Measurements from ENCODE around the gene DNMT1.

Gene DNMT1

GRCh38 chr19:10141479-10141878 is 53.3 kb downstream of the DNMT1 start:
- no peak for DNase-seq (ENCODE audit: low read depth)

DNA sequence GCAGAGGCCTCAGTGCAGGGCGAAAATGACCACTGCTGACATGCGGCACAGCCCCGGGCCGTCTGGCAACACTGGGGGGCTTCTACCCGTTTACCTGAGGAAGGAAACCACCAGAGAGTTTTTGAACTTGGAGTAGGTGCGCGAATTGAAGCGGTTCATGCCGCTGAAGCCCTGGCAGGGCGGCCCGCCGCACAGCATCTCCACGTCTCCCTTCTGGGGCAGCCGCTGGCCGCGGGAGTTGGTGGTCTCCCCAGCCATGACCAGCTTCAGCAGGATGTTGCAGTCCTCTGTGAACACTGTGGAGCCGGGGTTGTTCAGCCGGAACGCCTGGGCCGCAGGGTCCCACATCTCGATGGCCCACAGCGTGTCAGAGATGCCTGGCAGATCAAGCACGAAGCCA is 54.8 kb downstream of the DNMT1 start:
- no peak for DNase-seq (ENCODE audit: low read depth)

GRCh38 chr19:10138879-10139795 is 55.6 kb downstream of the DNMT1 start:
- no peak for DNase-seq (ENCODE audit: low read depth)

DNA sequence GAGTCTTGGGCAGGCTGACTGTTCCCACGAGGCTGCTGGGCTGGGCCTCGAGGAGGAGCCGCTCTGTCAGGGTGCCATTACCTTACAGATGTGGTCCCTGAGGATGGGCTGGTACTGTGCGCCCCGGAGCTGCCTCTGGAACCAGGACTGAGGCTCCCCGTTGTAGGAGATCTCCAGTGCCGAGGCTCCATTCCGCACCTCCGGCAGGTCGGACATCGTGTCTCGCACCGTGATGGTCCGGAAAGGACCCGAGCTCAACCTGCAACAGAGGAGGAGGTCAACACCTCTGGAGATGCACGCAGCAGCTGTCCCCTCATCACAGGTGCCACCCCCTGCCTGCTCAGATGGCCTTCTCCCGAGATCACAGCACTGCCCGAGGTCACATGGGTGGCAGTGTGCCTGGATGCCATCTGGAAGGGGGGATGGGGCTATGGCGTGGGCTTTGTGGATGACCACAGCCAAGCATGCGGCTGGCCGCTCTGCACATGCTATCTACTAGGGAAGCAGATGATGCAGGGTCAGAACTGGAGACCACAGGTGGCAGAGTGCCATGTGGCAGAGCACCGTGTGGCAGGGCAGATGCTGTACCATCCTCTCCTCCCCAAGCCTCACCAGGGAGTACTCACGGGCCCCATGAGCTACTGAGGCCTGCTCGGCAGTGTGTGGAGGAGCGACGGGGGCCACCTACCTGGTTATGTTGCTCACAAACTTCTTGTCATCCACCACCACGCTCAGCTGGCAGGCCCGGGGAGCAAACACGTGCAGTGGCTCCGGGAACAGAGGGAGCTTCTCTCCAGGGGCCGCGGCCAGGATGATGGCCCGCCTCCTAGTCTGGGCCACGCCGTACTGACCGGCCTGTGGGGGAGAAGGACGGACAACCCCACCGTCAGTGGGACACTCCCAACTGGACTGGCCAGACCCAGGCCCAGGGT is 56.7 kb downstream of the DNMT1 start:
- DNase-seq (ENCODE audit: low read depth) = no peak

- no peak for DNase-seq (ENCODE audit: low read depth)
Measured at GRCh38 chr19:10136936-10137335, 57.8 kb downstream of the DNMT1 start.

- no peak for DNase-seq (ENCODE audit: low read depth)
Measured at GRCh38 chr19:10135551-10136334, 59.0 kb downstream of the DNMT1 start.

DNA sequence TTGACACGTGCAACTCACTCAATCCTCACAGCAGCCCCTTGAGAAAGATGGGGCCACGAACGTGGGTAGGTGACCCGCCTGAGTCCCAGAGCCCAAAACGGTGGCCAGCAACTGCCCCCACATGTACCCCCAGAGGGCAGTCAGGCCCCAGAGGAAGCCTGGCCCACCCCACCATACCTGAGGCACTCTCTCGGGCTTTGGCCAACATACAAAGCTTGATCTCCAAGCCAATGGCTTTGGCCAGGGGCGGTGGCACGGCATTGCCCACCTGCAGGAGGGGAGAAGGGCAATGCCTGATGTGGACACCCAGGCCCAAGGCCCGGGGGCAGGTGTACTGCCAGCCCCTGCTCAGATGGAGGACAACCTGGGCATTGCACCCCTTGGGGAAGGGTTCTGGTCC is 60.7 kb downstream of the DNMT1 start:
- no peak for DNase-seq (ENCODE audit: low read depth)

GRCh38 chr19:10133596-10133995 is 61.2 kb downstream of the DNMT1 start:
- DNase-seq (ENCODE audit: low read depth) = no peak

GRCh38 chr19:10132905-10133304 is 61.8 kb downstream of the DNMT1 start:
- DNase-seq (ENCODE audit: low read depth) = no peak

GRCh38 chr19:10126213-10126639 is 68.5 kb downstream of the DNMT1 start:
- DNase-seq (ENCODE audit: low read depth) = no peak

DNA sequence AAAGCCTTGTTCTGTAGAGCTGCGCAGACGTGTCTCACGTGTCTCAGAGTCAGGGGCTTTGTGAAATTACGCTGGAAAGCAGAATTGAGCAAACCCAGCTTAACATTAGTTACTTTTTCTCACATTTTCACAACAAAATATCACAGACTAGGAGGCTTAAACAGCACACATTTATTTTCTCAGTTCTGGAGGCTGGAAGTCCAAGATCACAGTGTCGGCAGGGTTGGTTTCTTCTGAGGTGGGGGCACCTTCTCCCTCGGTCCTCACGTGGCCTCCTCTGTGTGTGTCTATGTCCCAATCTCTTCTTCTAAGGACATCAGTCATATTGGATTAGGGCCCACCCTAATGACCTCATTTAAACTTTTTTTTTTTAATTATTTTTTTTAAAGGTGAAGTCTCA is 70.3 kb downstream of the DNMT1 start:
- no peak for DNase-seq (ENCODE audit: low read depth)

DNA sequence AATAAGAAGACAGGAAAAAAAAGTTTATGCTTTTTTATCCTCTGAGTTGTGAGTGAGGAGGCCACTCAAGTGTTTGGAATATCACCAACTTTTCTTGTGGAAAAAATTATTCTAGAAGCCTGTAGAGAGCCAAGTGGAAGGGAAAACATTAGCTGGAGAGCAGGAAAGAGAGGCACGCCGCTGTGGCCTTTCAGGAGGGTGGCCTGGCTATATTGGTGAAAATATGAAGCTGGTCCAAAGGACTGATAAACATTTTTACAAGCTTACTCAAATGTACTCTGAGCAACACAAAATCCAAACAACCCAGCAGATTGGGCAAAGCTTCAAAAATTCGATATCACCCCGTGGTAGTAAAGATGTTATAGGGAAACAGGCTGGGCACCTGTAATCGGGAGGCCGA is 72.7 kb downstream of the DNMT1 start:
- no peak for DNase-seq (ENCODE audit: low read depth)

DNA sequence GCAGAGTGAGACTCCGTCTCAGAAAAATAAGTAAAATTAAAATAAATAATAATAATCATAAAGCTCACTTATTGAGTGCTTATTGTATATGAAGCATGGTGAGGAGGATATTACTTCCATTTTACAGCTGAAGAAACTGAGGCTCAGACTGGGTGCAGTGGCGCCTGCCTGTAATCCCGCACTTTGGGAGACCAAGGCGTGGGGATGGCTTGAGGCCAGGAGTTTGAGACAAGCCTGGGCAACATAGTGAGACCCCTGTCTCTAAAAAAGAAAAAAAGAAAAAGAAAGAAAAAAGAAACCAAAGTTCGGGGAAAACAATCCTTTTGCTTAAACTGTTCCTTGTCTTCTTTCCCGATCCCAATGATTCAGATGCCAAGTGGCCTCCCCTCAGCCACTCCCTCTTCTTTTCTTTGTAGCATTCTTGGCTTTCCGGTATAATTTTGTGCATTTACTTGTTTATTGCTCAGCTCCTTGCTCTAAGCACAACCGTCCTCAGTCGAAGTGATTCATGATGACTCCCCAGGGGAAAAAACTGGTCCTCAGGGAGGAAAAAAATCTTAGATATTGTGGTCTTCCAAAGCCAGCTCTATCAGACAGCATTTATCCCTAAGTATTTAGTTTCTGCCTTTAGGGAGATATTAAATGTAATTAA is 74.1 kb downstream of the DNMT1 start:
- no peak for DNase-seq (ENCODE audit: low read depth)

- no peak for DNase-seq (ENCODE audit: low read depth)
Measured at GRCh38 chr19:10118960-10119359, 75.8 kb downstream of the DNMT1 start.

DNA sequence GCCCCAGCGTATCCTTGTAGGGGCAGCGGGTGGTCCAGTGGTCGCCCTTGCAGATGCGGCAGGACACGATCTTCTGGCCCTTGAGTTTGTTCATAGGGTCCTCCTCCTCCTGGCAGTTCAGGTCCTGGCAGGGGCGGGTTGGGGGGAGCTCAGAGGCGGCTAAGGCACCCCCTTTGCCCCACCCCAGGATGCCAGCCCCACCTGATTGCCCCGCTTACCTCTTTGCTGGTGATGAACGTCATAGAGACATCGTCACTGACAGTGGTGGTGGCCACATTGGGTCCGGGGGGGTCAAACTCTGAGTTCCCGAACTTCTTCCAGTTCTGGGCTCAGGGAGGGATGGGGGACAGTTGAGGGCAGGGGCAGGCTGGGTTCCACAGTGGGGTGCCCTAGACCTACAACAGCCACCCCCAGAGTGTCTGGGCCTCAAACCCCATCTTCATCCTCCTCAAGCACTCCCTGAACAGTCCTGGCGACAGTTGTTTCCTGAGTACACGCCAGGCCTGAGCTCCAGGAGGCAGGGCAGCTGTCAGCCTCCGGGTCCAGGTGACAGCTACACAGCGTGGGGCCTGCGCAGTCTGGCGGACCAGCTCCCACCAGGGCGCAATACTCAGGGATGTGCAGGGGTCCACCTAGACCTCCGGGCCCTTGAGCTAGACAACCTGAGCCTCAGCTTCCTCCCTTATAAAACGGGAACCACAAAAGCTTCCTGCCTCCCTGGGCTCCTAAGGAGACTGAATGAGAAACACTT is 77.7 kb downstream of the DNMT1 start:
- DNase-seq (ENCODE audit: low read depth) = no peak

- no peak for DNase-seq (ENCODE audit: low read depth)
Measured at GRCh38 chr19:10116085-10116865, 78.5 kb downstream of the DNMT1 start.

GRCh38 chr19:10115392-10116084 is 79.2 kb downstream of the DNMT1 start:
- DNase-seq (ENCODE audit: low read depth) = no peak

GRCh38 chr19:10114651-10115391 is 79.9 kb downstream of the DNMT1 start:
- DNase-seq (ENCODE audit: low read depth) = no peak

All from activated T-cell treated with anti-CD3 and anti-CD28 coated beads for 48 hours (primary cell).